ENCODE results near the gene RFX8. TPM values are rescaled to one million over a fixed set of nuclear protein-coding genes. Genes with fewer than 3 reads are reported as not detected.

The RFX8 gene
- total RNA-seq, 1 experiment from 2014 or later = 0.77 TPM

DNA sequence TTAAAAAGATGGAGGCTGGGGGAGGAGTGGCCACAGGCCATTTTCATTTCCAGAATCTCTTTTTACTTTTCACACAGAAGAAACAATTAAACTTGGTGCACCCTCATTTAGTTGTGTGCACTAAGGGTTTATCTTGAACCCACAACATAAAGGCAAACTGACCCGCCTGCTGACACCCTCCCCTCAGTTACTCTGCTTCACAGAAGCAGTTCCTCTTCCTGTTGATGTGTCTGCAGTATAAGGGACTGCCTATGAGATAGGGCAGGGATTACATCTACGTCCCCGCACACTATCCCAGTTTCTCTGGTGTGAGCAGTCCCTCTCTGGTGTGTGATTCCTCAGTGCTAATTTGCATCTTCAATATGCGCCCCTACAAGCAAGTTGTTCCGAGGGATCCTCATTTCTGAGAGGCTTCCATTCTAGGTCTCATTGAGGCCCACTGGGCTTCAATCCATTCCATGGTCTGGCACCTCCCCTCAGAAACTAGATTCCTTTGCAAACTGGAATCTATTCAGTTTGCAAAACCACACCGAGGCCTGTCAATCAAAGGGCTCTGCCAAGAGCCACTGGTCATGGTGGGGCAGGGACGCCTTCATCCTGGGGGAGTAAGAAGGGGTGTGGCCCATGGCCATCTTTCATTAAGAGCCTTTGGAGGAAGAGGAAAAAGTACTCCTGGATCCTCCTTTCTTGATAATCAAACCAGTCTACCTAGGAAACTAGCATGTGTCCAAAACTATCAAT is 99.9 kb downstream of the RFX8 start:
- Histone ChIP-seq H3K4me3 (ENCODE audit: low read length) (no peak overlapping the region), H4K20me1 (ENCODE audit: low read length) (no peaks in the 10 kb centered on the region), H3K27me3 (ENCODE audit: low read length) (no peaks in the 10 kb centered on the region), H3K36me3 (ENCODE audit: low read depth, low read length) (no peaks in the 10 kb centered on the region), H3K79me2 (ENCODE audit: low read length) (no peaks in the 10 kb centered on the region), H2AFZ (ENCODE audit: low read length) (no peak overlapping the region), H3K4me2 (ENCODE audit: low read length) (no peak overlapping the region), H3K9ac (ENCODE audit: low read length) (no peak overlapping the region), H3K9me3 (ENCODE audit: low read length) (no peaks in the 10 kb centered on the region), H3K9me2 (replicated peaks; ENCODE audit: low read length) (no peaks in the 10 kb centered on the region), H3K27ac (ENCODE audit: low read length) (no peak overlapping the region), H3K4me1 (ENCODE audit: insufficient read depth, low read length) (no peaks in the 10 kb centered on the region), H3F3A (ENCODE audit: low read length, unreplicated experiment) (no peaks in the 10 kb centered on the region)
- TF ChIP-seq, protein P1, sequence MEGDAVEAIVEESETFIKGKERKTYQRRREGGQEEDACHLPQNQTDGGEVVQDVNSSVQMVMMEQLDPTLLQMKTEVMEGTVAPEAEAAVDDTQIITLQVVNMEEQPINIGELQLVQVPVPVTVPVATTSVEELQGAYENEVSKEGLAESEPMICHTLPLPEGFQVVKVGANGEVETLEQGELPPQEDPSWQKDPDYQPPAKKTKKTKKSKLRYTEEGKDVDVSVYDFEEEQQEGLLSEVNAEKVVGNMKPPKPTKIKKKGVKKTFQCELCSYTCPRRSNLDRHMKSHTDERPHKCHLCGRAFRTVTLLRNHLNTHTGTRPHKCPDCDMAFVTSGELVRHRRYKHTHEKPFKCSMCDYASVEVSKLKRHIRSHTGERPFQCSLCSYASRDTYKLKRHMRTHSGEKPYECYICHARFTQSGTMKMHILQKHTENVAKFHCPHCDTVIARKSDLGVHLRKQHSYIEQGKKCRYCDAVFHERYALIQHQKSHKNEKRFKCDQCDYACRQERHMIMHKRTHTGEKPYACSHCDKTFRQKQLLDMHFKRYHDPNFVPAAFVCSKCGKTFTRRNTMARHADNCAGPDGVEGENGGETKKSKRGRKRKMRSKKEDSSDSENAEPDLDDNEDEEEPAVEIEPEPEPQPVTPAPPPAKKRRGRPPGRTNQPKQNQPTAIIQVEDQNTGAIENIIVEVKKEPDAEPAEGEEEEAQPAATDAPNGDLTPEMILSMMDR (conservative IDR thresholded peaks at IDR 0.05; ENCODE audit: low read depth, low read length) = no peak
- TF ChIP-seq EZH2 (IDR thresholded peaks at IDR 0.05; ENCODE audit: low read length, unreplicated experiment) (no peak), EZH2phosphoT487 (IDR thresholded peaks at IDR 0.05; ENCODE audit: borderline replicate concordance, low read length) (no peak)
- ChIA-PET POLR2A (ENCODE audit: unreplicated experiment) (no interaction called here), CTCF (no interaction called here)
- BruUV-seq (replicated peaks) = no TSS peak
- ATAC-seq (no peak), DNase-seq (no peak)
- intact Hi-C loops (cut with micrococcal nuclease) = no loop called here

DNA sequence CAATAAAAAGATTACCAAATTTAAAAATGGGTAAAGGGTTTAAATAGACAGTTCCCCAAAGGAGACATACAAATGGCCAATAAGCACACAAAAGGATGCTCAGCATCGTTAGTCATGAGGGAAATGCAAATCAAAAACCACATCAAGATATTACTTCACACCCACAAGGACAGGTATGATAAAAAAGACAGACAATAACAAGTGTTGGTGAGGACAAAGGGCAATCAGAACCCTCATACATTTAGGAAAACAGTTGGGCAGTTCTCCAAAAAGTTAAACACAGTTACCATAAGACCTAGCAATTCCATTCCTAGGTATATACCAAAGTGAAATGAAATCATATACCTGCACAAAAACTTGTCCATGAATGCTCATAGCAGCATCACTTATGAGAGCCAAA is 102.1 kb downstream of the RFX8 start:
- CTCF ChIA-PET = no interaction called here
- DNase-seq (no peak), ATAC-seq (no peak)
- intact Hi-C loops (cut with micrococcal nuclease) = no loop called here
- POLR2A ChIA-PET (ENCODE audit: unreplicated experiment) = interaction anchor here (0.6 kb wide), 1 partner anchor 8 kb away, joined by 3 read pairs; no protein-coding TSS in a partner anchor
- no peaks in the 10 kb centered on the region for H3K79me2 ChIP-seq (ENCODE audit: low read length)
- no peaks in the 10 kb centered on the region for H3K9me2 ChIP-seq (replicated peaks; ENCODE audit: low read length)
- H3K27ac ChIP-seq (ENCODE audit: low read length) = no peak overlapping the region
- H2AFZ ChIP-seq (ENCODE audit: low read length) = no peak overlapping the region
- H3K36me3 ChIP-seq (ENCODE audit: low read depth, low read length) = no peaks in the 10 kb centered on the region
- no peak overlapping the region for H3K4me2 ChIP-seq (ENCODE audit: low read length)
- no TSS peak for BruUV-seq (replicated peaks)
- no peaks in the 10 kb centered on the region for H3F3A ChIP-seq (ENCODE audit: low read length, unreplicated experiment)
- H3K9me3 ChIP-seq (ENCODE audit: low read length) = no peaks in the 10 kb centered on the region
- H4K20me1 ChIP-seq (ENCODE audit: low read length) = no peaks in the 10 kb centered on the region
- no peak overlapping the region for H3K4me3 ChIP-seq (ENCODE audit: low read length)
- H3K27me3 ChIP-seq (ENCODE audit: low read length) = no peaks in the 10 kb centered on the region
- H3K4me1 ChIP-seq (ENCODE audit: insufficient read depth, low read length) = no peaks in the 10 kb centered on the region
- no peak overlapping the region for H3K9ac ChIP-seq (ENCODE audit: low read length)
- no peak for TF ChIP-seq EZH2 (IDR thresholded peaks at IDR 0.05; ENCODE audit: low read length, unreplicated experiment)
- TF ChIP-seq EZH2phosphoT487 (IDR thresholded peaks at IDR 0.05; ENCODE audit: borderline replicate concordance, low read length) = no peak
- TF ChIP-seq, protein P1 (conservative IDR thresholded peaks at IDR 0.05; ENCODE audit: low read depth, low read length) = no peak

DNA sequence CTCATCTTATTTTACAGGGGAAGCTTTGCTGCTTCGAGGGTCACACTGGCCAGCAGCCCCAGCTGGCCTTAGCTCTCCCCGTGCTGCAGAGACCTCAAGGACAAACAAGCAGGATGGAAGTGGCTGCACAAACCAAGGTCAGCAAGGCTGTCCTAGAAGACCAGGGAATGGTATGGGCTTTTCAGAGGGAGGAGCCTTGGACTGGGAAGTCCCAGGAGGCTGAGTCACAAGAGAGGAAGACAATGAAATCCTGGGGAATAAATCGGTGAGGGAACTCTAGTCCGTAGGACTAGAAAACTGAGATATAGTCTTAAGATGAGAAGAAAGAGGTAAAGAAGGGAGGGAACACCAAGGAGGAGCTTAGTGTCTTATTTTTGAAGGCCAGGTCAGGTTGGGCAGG is 103.3 kb downstream of the RFX8 start:
- POLR2A ChIA-PET (ENCODE audit: unreplicated experiment) = no interaction called here

More for the DNA sequence above, 103.3 kb downstream of the RFX8 start:
- intact Hi-C loops (cut with micrococcal nuclease) = no loop called here
- Histone ChIP-seq H3K4me2 (ENCODE audit: low read length) (no peak overlapping the region), H3K9ac (ENCODE audit: low read length) (no peak overlapping the region), H3K9me3 (ENCODE audit: low read length) (no peaks in the 10 kb centered on the region), H4K20me1 (ENCODE audit: low read length) (no peaks in the 10 kb centered on the region), H3K27ac (ENCODE audit: low read length) (no peak overlapping the region), H3K9me2 (replicated peaks; ENCODE audit: low read length) (no peaks in the 10 kb centered on the region), H2AFZ (ENCODE audit: low read length) (no peak overlapping the region), H3K36me3 (ENCODE audit: low read depth, low read length) (no peaks in the 10 kb centered on the region), H3K4me3 (ENCODE audit: low read length) (no peak overlapping the region), H3K27me3 (ENCODE audit: low read length) (no peaks in the 10 kb centered on the region), H3K4me1 (ENCODE audit: insufficient read depth, low read length) (no peaks in the 10 kb centered on the region), H3F3A (ENCODE audit: low read length, unreplicated experiment) (no peaks in the 10 kb centered on the region), H3K79me2 (ENCODE audit: low read length) (no peaks in the 10 kb centered on the region)
- ATAC-seq = no peak
- TF ChIP-seq EZH2 (IDR thresholded peaks at IDR 0.05; ENCODE audit: low read length, unreplicated experiment) = no peak
- TF ChIP-seq EZH2phosphoT487 (IDR thresholded peaks at IDR 0.05; ENCODE audit: borderline replicate concordance, low read length) = no peak
- TF ChIP-seq, protein P1 (conservative IDR thresholded peaks at IDR 0.05; ENCODE audit: low read depth, low read length) = no peak
- DNase-seq = no peak
- no TSS peak for BruUV-seq (replicated peaks)
- CTCF ChIA-PET = no interaction called here

All from PC-3 (cell line).